GM19372 (cell line): ENCODE data around the gene DNER.

ENCODE experiments used
- ATAC-seq: cut with Tn5 transposase; IDR thresholded peaks from one replicate; pipeline ENCODE4 v1.9.1; 2021; ENCODE audit warnings: mild to moderate bottlenecking, low read depth, moderate library complexity; ENCODE audit not compliant: unreplicated experiment

DNER gene

DNA sequence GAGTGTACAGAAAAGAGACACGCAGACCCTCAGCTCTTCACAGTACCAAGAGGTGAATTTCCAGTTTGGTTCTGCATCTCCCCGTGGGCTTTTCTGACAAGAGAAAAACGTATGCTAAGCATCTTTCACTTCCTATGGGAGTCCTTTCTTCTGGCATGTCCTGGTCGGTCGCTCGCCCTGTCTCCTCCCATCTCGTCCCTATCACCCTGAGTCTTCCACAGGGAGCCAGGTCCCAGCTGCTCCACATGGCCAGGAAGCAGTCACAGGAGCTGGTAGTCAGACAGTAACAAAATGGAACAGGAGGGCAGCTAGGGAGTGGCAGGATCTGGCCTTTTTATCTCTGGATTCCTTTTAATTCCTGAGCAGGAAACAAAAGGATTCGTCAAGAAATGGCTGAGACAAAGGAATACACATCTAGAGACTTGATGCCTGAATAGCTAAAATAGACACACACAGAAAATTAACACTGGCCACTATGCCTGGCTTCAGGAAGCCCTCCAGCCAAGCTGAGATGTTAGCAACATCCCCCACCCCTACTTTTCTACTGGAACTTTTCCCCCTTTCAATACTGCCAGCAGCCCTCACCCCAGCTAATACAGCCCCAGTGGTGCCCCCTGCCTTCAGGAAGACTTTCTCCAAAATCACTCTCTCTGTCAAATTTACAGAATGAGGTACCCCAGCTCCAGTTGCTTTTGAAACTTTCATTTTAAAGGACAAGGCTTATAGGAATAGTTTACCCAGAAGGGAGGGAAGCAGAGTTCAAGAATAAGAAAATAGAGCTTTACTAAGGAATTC is 136.1 kb downstream of the DNER start:
- no peak for ATAC-seq

- no peak for ATAC-seq
Observed at GRCh38 chr2:229575569-229576315, 138.6 kb downstream of the DNER start.

GRCh38 chr2:229572507-229573271 is 141.7 kb downstream of the DNER start:
- ATAC-seq, result no peak

DNA sequence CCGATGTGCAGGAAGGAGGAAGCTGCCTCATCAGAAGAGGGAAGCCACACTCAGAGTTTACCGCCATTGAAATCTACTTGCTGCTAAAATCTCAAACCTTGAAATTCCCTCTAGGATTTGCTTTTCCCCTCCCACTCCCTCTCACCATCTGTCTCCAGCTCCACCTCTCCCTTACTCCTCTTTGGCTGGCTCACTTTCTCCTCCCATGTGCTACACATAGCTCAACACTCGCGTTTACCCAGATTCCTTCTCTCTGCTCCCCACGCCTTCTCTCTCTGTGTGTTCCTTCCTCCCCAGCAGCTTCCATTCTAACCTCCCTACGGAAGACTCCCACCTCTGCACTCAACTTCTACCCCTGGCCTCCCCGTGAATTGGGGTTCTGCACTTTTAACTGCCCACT is 143.1 kb downstream of the DNER start:
- ATAC-seq, result no peak

- ATAC-seq, result no peak
Observed at GRCh38 chr2:229566370-229566769, 148.0 kb downstream of the DNER start.

DNA sequence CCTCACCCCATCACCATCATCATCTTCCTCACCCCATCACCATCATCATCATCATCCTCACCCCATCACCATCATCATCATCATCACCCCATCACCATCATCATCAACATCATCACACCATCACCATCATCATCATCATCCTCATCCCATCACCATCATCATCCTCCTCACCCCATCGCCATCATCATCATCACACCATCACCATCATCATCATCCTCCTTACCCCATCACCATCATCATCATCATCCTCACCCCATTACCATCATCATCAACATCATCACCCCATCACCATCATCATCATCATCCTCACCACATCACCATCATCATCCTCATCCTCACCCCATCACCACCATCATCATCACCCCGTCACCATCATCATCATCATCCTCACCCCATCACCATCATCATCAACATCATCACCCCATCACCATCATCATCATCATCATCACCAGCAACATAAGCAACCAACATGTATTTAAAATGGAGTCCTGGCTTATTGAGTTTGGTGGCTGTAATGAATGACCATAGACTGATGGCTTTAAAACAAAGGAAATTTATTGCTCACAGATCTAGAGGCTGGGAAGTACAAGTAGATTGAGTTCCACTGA is 150.0 kb downstream of the DNER start:
- ATAC-seq, result no peak

DNA sequence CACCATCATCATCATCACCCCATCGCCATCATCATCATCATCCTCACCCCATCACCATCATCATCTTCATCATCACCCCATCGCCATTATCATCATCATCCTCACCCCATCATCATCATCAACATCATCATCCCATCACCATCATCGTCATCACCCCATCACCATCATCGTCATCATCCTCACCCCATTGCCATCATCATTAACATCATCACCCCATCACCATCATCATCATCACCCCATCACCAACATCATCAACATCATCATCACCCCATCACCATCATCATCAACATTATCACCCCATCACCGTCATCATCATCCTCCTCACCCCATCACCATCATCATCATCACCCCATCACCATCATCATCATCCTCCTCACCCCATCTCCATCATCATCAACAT is 151.0 kb downstream of the DNER start:
- no peak for ATAC-seq

- no peak for ATAC-seq
Observed at GRCh38 chr2:229562472-229563127, 151.8 kb downstream of the DNER start.

DNA sequence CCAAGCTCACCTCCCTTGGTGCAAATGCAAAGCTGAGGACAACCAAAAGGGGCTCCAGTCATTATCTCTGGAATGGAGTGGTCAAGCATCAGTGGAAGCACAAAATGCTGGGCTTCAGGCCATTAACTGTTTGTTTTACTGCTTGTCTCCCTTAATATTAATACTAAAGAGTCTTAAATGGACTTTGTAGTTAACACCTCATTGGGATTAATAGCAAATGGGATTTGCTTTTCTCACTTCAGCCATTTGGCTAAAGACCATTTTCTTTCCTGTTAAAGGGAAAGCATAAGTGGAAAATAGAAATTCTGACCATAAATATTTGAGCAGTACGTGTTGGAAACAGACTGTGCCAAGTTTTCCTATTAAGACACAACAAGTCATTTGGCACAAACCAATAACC is 154.4 kb downstream of the DNER start:
- no peak for ATAC-seq

DNA sequence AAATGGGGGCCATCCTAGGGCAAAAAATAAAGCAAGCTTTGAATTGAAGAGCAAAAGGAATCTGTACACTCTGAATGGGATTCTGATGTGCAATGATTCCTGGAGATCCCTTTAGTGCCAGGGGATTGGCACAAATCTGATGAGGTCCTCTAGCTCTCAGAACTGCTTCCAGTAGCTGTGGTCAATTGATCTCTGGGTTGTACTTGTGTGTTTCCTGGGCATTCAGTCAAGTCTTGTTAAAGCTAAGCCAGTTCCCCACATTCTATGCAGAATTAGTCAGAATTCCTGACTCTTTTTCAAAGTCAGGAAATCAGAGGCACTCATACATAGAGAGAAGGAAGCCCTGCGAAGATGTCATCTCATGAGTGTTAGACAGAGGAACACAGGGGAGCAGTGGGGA is 161.3 kb downstream of the DNER start:
- no peak for ATAC-seq

GRCh38 chr2:229543176-229543873 is 171.0 kb downstream of the DNER start:
- ATAC-seq, result no peak

- ATAC-seq, result no peak
Observed at GRCh38 chr2:229539628-229540027, 174.7 kb downstream of the DNER start.

DNA sequence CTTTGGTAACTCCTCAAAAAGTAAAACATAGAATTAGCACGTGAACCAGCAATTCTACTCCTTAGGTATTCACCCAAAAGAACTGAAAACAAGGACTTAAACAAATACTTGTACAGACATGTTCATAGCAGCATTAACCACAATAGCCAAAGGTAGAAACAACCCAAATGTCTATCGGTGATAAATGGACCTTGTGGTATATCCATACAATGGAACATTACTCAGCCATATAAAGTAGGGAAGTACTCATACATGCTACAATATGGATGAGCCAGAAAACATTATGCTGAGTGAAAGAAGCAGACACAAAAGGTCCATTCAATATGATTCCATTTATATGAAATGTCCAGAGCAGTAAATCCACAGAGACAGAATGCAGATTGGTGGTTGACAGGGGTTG is 182.8 kb downstream of the DNER start:
- no peak for ATAC-seq

DNA sequence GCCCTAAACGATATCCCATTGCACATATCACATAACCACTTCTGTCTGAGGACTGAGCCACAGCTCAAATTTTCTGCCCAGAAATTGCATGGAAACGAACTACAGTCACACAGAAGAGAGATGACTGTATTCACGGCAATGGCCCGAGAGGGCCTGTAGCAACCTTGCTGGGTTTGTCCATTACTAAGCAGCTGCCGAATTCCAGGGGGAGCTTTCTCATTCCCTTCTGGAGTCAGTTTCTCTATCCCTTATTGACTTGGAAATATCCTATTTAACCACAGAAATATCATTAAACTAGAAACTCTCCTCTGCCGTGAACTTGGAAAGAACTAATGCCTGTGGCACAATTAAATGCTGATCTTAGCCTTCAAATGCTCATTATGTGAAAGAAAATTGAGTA is 183.9 kb downstream of the DNER start:
- no peak for ATAC-seq

DNA sequence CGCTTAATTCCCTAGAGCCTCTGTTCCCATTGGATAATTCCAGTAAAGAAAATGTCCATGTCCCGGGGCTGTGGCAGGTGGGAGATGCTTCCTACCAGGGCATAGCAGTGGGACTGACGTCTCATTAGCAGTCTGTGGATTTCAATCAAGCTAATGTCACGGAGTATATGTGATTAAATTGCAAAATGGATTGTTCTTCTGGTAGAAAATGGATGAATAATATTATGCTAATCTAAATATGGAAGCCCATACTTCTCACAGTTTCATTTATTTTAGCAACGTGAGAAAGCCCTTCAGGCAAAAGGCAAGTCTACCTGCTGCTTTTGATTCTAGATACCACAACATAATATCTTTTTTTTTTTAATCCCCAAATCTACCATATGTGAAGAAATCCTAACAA is 185.5 kb downstream of the DNER start:
- no peak for ATAC-seq

DNA sequence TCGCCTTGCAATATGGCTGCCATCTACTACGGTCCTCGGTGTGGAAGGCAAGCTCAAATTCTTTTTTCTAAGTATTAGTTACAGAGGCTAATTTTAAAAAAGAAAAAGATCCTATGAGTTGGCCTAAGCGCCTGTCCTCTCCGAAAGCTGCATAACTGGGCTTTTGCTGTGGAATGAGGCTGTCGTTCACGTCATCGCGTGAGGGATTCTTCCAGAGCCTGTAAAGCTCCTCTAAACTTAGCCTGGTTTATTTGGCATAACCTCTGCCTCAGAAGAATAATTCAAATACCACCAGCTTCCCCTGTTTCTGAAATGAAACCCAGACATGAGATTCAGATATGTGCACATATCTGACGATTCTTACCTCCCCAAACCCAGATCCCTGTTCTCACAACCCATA is 187.4 kb downstream of the DNER start:
- no peak for ATAC-seq

DNA sequence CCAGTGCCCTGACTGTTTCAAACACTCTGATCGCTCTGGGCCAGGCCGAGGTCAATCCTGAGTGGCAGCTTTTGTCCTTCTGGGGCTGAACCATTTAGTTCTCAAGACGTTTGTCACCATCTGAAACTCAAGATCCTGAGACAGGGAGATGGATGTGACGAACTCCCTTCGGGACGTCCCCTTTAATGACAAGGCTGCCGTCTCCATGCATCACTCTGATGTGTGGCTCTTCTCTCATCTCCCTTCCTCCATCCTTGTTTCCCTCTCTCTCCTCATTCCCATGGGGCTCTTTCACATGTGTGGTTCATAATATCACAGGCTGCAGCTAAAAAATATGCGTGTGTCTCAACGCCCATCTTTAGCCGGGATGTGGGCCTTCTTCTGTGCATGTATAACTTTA is 189.6 kb downstream of the DNER start:
- no peak for ATAC-seq

DNA sequence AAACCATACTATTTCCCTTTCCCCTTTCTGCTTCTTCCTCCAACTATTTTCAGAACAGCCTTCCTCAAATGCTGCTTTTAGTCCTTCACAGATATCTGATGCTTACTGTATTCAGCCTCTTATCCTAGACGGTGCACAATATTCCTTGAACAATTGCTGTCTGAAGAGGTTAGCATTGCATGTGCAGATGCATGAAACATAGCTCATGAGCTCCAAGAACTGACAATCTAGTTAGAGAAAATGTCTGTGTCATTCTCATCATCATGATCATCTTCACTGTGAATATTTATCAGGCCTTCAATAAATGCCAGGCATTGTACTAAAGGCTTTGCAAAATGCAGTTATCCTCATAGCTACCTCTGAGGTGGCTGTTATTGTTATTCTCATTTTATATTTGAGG is 190.7 kb downstream of the DNER start:
- ATAC-seq, result no peak

GRCh38 chr2:229521576-229521975 is 192.8 kb downstream of the DNER start:
- no peak for ATAC-seq

- no peak for ATAC-seq
Observed at GRCh38 chr2:229520691-229521096, 193.7 kb downstream of the DNER start.
